A673 (cell line): ENCODE measurements around the gene YIPF6. TPM values are rescaled to one million over a fixed set of nuclear protein-coding genes. Genes with fewer than 3 reads are reported as not detected.

Experiments
- BruUV-seq: library from RNA; stranded (reverse); fragments of 400-500 nt; replicated peaks from 2 replicates; lab custom pipeline; 2021; lab: Mats Ljungman, UMichigan
- CTCF ChIA-PET: fragments of 300-600 bp; sonication (Branson Sonifier 250); formaldehyde crosslinking; loops from one replicate; lab custom pipeline; 2022; ENCODE audit warnings: antibody characterized with exemption; lab: Charles Lee
- POLR2A ChIA-PET: fragments of 300-600 bp; sonication (Branson Sonifier 250); formaldehyde crosslinking; loops from one replicate; lab custom pipeline; 2022; ENCODE audit warnings: antibody characterized with exemption; ENCODE audit not compliant: low non-redundant PET; lab: Charles Lee
- DNase-seq: peaks from one replicate; pipeline ENCODE4 v3.0.0-alpha.2; 2015; ENCODE audit warnings: low spot score
- H3K27ac ChIP-seq: fragments of 200-600 bp; sonication (generic); 2 replicates; pipeline ENCODE4 v1.5.1; 2016; ENCODE audit warnings: mixed run types, low read depth, mild to moderate bottlenecking, mixed read lengths, antibody characterized with exemption, low read length; ENCODE audit not compliant: poor library complexity, severe bottlenecking
- H3K27me3 ChIP-seq: fragments of 200-600 bp; sonication (generic); replicated peaks from 2 replicates; pipeline ENCODE4 v1.6.1; 2017; ENCODE audit warnings: mixed run types, low read depth, mild to moderate bottlenecking, mixed read lengths, antibody characterized with exemption, low read length; ENCODE audit not compliant: insufficient read depth, poor library complexity
- H3K36me3 ChIP-seq: fragments of 200-600 bp; sonication (generic); 2 replicates; pipeline ENCODE4 v1.6.1; 2016; ENCODE audit warnings: mixed run types, mild to moderate bottlenecking, mixed read lengths, antibody characterized with exemption, low read length; ENCODE audit not compliant: insufficient read depth, poor library complexity, severe bottlenecking
- H3K4me1 ChIP-seq: fragments of 200-600 bp; sonication (generic); 2 replicates; pipeline ENCODE4 v1.6.1; 2017; ENCODE audit warnings: mixed run types, mild to moderate bottlenecking, mixed read lengths, antibody characterized with exemption, low read length; ENCODE audit not compliant: insufficient read depth, poor library complexity, severe bottlenecking
- H3K4me3 ChIP-seq: fragments of 200-600 bp; sonication (generic); 2 replicates; pipeline ENCODE4 v1.5.1; 2016; ENCODE audit warnings: low read depth, mixed run types, mild to moderate bottlenecking, mixed read lengths, low read length; ENCODE audit not compliant: poor library complexity, severe bottlenecking
- H3K9me3 ChIP-seq: fragments of 200-600 bp; sonication (generic); 2 replicates; pipeline ENCODE4 v1.6.1; 2016; ENCODE audit warnings: mixed run types, low read depth, mild to moderate bottlenecking, mixed read lengths, antibody characterized with exemption, low read length; ENCODE audit not compliant: poor library complexity, severe bottlenecking
- EZH2 ChIP-seq: fragments of 200-600 bp; sonication (generic); IDR thresholded peaks from 2 replicates; pipeline ENCODE4 v1.6.1; 2017; ENCODE audit warnings: borderline replicate concordance, low read depth, mild to moderate bottlenecking, mixed read lengths, antibody characterized with exemption, low read length; ENCODE audit not compliant: poor library complexity, severe bottlenecking
- intact Hi-C: fragments of 100-400 bp; cut with micrococcal nuclease; formaldehyde crosslinking; loops from one replicate; pipeline ENCODE4 v1.10.0; 2022; ENCODE audit not compliant: unreplicated experiment
- total RNA-seq: library from RNA; stranded (reverse); gene quantifications from 2 replicates; pipeline ENCODE4 v1.2.3, GENCODE V29; 2021
- TF ChIP-seq, protein P1 (sequence below): fragments of 300-800, 200-600 bp; sonication (generic); conservative IDR thresholded peaks from 2 replicates; pipeline ENCODE4 v1.5.1; 2017; ENCODE audit warnings: low read depth, mild to moderate bottlenecking, antibody characterized with exemption, low read length, moderate library complexity, mixed read lengths

YIPF6 gene
- total RNA-seq, 1 experiment from 2014 or later: 38.7 TPM

DNA sequence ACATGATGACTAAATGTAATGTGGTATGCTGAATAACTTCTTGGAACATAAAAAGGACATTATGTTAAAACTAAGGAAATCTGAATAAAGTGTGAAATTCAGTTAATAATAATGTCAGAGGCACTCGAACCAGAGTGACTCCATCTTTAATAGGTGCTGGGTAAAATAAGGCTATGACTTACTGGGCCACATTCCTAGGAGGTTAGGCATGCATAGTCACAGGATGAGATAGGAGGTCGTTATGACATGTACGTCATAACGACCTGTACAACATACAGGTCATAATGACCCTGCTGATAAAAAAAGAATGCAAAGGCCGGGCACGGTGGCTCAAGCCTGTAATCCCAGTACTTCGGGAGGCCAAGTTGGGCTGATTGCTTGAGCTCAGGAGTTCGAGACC is 36.7 kb upstream of the YIPF6 start:
- DNase-seq: no peak
- intact Hi-C loops: loop anchor here (1.0 kb wide), 1 partner anchor 265 kb away; no protein-coding TSS in a partner anchor
- Histone ChIP-seq H3K4me3 (no peak overlapping the region), H3K27me3 (no peaks in the 10 kb centered on the region), H3K36me3 (no peaks in the 10 kb centered on the region), H3K4me1 (no peaks in the 10 kb centered on the region), H3K9me3 (no peaks in the 10 kb centered on the region), H3K27ac (no peak overlapping the region)
- ChIA-PET POLR2A (no interaction called here), CTCF (interaction anchor here (2.6 kb wide), 1 partner anchor 265 kb away, joined by 9 read pairs; no protein-coding TSS in a partner anchor)
- BruUV-seq: no TSS peak
- no peak for TF ChIP-seq EZH2
- TF ChIP-seq, protein P1, sequence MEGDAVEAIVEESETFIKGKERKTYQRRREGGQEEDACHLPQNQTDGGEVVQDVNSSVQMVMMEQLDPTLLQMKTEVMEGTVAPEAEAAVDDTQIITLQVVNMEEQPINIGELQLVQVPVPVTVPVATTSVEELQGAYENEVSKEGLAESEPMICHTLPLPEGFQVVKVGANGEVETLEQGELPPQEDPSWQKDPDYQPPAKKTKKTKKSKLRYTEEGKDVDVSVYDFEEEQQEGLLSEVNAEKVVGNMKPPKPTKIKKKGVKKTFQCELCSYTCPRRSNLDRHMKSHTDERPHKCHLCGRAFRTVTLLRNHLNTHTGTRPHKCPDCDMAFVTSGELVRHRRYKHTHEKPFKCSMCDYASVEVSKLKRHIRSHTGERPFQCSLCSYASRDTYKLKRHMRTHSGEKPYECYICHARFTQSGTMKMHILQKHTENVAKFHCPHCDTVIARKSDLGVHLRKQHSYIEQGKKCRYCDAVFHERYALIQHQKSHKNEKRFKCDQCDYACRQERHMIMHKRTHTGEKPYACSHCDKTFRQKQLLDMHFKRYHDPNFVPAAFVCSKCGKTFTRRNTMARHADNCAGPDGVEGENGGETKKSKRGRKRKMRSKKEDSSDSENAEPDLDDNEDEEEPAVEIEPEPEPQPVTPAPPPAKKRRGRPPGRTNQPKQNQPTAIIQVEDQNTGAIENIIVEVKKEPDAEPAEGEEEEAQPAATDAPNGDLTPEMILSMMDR: no peak

- ChIA-PET POLR2A (no interaction called here), CTCF (interaction anchor here (0.6 to 2.6 kb wide), 2 partner anchors 40 to 266 kb away, joined by 5 to 9 read pairs; no protein-coding TSS in a partner anchor)
- no TSS peak for BruUV-seq
Observed at GRCh38 chrX:68462653-68463052, 36.2 kb upstream of the YIPF6 start.

GRCh38 chrX:68463880-68464279 is 35.0 kb upstream of the YIPF6 start:
- ChIA-PET CTCF (interaction anchor here (2.6 kb wide), 1 partner anchor 267 kb away, joined by 9 read pairs; no protein-coding TSS in a partner anchor), POLR2A (no interaction called here)
- Histone ChIP-seq H3K27ac (no peak overlapping the region), H3K9me3 (no peaks in the 10 kb centered on the region), H3K4me3 (no peak overlapping the region), H3K36me3 (no peaks in the 10 kb centered on the region), H3K4me1 (no peaks in the 10 kb centered on the region), H3K27me3 (no peaks in the 10 kb centered on the region)
- intact Hi-C loops: no loop called here
- DNase-seq: no peak
- no TSS peak for BruUV-seq
- TF ChIP-seq, protein P1: no peak
- no peak for TF ChIP-seq EZH2

More at GRCh38 chrX:68462653-68463052, 36.2 kb upstream of the YIPF6 start:
- TF ChIP-seq EZH2: no peak
- TF ChIP-seq, protein P1: peak; percentile 67
- intact Hi-C loops: loop anchor here (1.0 kb wide), 1 partner anchor 265 kb away; no protein-coding TSS in a partner anchor
- H3K36me3 ChIP-seq: no peaks in the 10 kb centered on the region
- no peaks in the 10 kb centered on the region for H3K4me1 ChIP-seq
- peak; percentile 72 for DNase-seq
- H3K27me3 ChIP-seq: no peaks in the 10 kb centered on the region
- no peak overlapping the region for H3K27ac ChIP-seq
- H3K4me3 ChIP-seq: no peak overlapping the region
- H3K9me3 ChIP-seq: no peaks in the 10 kb centered on the region
